K562 (cell line): ENCODE results near the gene TSHR. TPM values are rescaled to one million over a fixed set of nuclear protein-coding genes. Genes with fewer than 3 reads are reported as not detected.

ENCODE experiments used
- ATAC-seq: fragments of 200-7000 bp; cut with Tn5 transposase; 3 replicates; pipeline ENCODE4 v1.9.1; 2020; ENCODE audit warnings: moderate library complexity
- BruUV-seq: library from RNA; stranded (reverse); fragments of 400-500 nt; replicated peaks from 2 replicates; lab custom pipeline; 2021; lab: Mats Ljungman, UMichigan
- CTCF ChIA-PET: fragments of 300-600 bp; formaldehyde crosslinking; extraction: SDS; loops from one replicate; lab custom pipeline; 2021; ENCODE audit warnings: low intra/inter-chr PET ratio; lab: Yijun Ruan, JAX
- POLR2A ChIA-PET: fragments of 300-600, 350-650 bp; sonication (Branson Sonifier 250); formaldehyde crosslinking; extraction: SDS; loops from one replicate; lab custom pipeline; 2021; ENCODE audit warnings: antibody characterized with exemption, inconsistent platforms; lab: Yijun Ruan, JAX
- DNase-seq, 4 experiments: peaks; one replicate each; pipeline versions ENCODE4 v3.0.0 to v3.0.0-alpha.2; 2011 to 2018; ENCODE audit warnings: low spot score in 3 of 4, mixed read lengths in 3 of 4; ENCODE audit errors: extremely low read depth in 1 of 4
- FAIRE-seq: peaks from 2 replicates; lab custom pipeline; 2011; peaks lifted over from hg19 to GRCh38; lab: Jason Lieb, UNC
- H2AFZ ChIP-seq: 2 replicates; pipeline ENCODE4 v1.6.0; 2011; ENCODE audit warnings: low read depth, low read length, control low read depth, inconsistent platforms
- H3K27ac ChIP-seq: fragments of 200-600 bp; 3 replicates; pipeline ENCODE4 v1.8.0; 2011; ENCODE audit warnings: low read depth, mild to moderate bottlenecking, control low read depth, inconsistent platforms, low read length, moderate library complexity, mixed read lengths; ENCODE audit errors: extremely low read depth
- H3K27me3 ChIP-seq, 2 experiments: fragments of 300-600 bp in 1 of 2; 2 replicates in 1 of 2; 3 replicates in 1 of 2; pipeline versions ENCODE4 v1.6.0 to v1.8.0; 2011; ENCODE audit warnings: inconsistent platforms in 2 of 2, low read length in 2 of 2, mild to moderate bottlenecking in 1 of 2, mixed read lengths in 1 of 2, moderate library complexity in 1 of 2; ENCODE audit not compliant: control insufficient read depth in 2 of 2, insufficient read depth in 2 of 2
- H3K36me3 ChIP-seq: fragments of 300-600 bp; 3 replicates; pipeline ENCODE4 v1.8.0; 2011; ENCODE audit warnings: mild to moderate bottlenecking, low read length, inconsistent platforms; ENCODE audit not compliant: control insufficient read depth, insufficient read depth
- H3K4me1 ChIP-seq, 2 experiments: fragments of 200-600 bp in 1 of 2; replicated peaks in 1 of 2; 2 replicates in 1 of 2; 3 replicates in 1 of 2; pipeline versions ENCODE4 v1.5.1 to v1.8.0; 2011; ENCODE audit warnings: inconsistent platforms in 2 of 2, low read length in 2 of 2, mild to moderate bottlenecking in 1 of 2, mixed read lengths in 1 of 2, moderate library complexity in 1 of 2; ENCODE audit not compliant: control insufficient read depth in 2 of 2, insufficient read depth in 2 of 2
- H3K4me2 ChIP-seq: 2 replicates; pipeline ENCODE4 v1.6.1; 2011; ENCODE audit warnings: low read length, control low read depth, inconsistent platforms, mixed read lengths; ENCODE audit not compliant: insufficient read depth
- H3K4me3 ChIP-seq: fragments of 200-600 bp; sonication (generic), shearing (Covaris generic); 2 replicates; pipeline ENCODE4 v1.5.1; 2016; ENCODE audit warnings: control low read depth, inconsistent platforms
- H3K79me2 ChIP-seq: fragments of 200-600 bp; 3 replicates; pipeline ENCODE4 v1.8.0; 2011; ENCODE audit warnings: low read length, inconsistent platforms; ENCODE audit not compliant: control insufficient read depth, insufficient read depth
- H3K9ac ChIP-seq, 2 experiments: 2 replicates each; pipeline versions ENCODE4 v1.6.0 to v1.6.1; 2011; ENCODE audit warnings: low read depth in 2 of 2, low read length in 2 of 2, control low read depth in 1 of 2, inconsistent platforms in 1 of 2, mild to moderate bottlenecking in 1 of 2, mixed read lengths in 1 of 2; ENCODE audit not compliant: insufficient read depth in 1 of 2
- H3K9me1 ChIP-seq: one replicate; pipeline ENCODE4 v1.6.0; 2011; ENCODE audit warnings: inconsistent platforms, mild to moderate bottlenecking, low read length, moderate library complexity; ENCODE audit not compliant: control insufficient read depth, insufficient read depth
- H3K9me3 ChIP-seq: replicated peaks from 2 replicates; pipeline ENCODE4 v1.5.1; 2011; ENCODE audit warnings: low read depth, low read length, inconsistent platforms; ENCODE audit not compliant: control insufficient read depth, insufficient read depth
- H4K20me1 ChIP-seq: replicated peaks from 2 replicates; pipeline ENCODE4 v1.6.1; 2011; ENCODE audit warnings: low read length, inconsistent platforms, mixed read lengths; ENCODE audit not compliant: control insufficient read depth, insufficient read depth
- CBX1 ChIP-seq: sonication (generic); IDR thresholded peaks from 2 replicates; pipeline ENCODE4 v1.6.1; 2016; ENCODE audit warnings: antibody characterized with exemption, low read depth, mild to moderate bottlenecking
- CEBPG ChIP-seq, 3 experiments: fragments of 200-800 bp in 1 of 3; sonication (Bioruptor generic) in 1 of 3; sonication (generic) in 1 of 3; formaldehyde crosslinking in 1 of 3; IDR thresholded peaks in 2 of 3; conservative IDR thresholded peaks in 1 of 3; 2 replicates each; pipeline versions ENCODE4 v1.6.1 to v1.8.0; 2016 to 2022; ENCODE audit warnings: missing compliant biosample characterization in 2 of 3, missing genetic modification characterization in 2 of 3, mild to moderate bottlenecking in 1 of 3, missing genetic modification reagents in 1 of 3
- CTCF ChIP-seq, 3 experiments: IDR thresholded peaks in 2 of 3; conservative IDR thresholded peaks in 1 of 3; 2 replicates each; pipeline ENCODE4 v1.5.1; 2011 to 2012; ENCODE audit warnings: low read length in 3 of 3, mild to moderate bottlenecking in 3 of 3, control low read depth in 2 of 3, improper control_type of control experiment in 1 of 3, inconsistent platforms in 1 of 3, low read depth in 1 of 3, mixed read lengths in 1 of 3, moderate library complexity in 1 of 3; ENCODE audit not compliant: insufficient read depth in 2 of 3
- HMBOX1 ChIP-seq: sonication (generic); IDR thresholded peaks from 2 replicates; pipeline ENCODE4 v1.6.1; 2016
- LARP7 ChIP-seq: fragments of 450-650 bp; IDR thresholded peaks from 2 replicates; pipeline ENCODE4 v1.6.1; 2016
- MEF2A ChIP-seq: IDR thresholded peaks from 2 replicates; pipeline ENCODE4 v1.6.1; 2011; ENCODE audit warnings: low read depth, mild to moderate bottlenecking, low read length, moderate library complexity; ENCODE audit not compliant: control insufficient read depth
- ZNF124 ChIP-seq: sonication (generic); formaldehyde crosslinking; IDR thresholded peaks from 2 replicates; pipeline ENCODE4 v1.8.1; 2022; ENCODE audit warnings: missing genetic modification reagents
- ZNF445 ChIP-seq: fragments of 250-450 bp; sonication (Bioruptor Pico); IDR thresholded peaks from 2 replicates; pipeline ENCODE4 v1.4.0; 2020; ENCODE audit warnings: low read depth, mild to moderate bottlenecking, moderate library complexity
- ZNF583 ChIP-seq: fragments of 250-450 bp; sonication (Bioruptor Pico); IDR thresholded peaks from 2 replicates; pipeline ENCODE4 v1.4.0; 2020
- WGBS: fragments of 100-300 bp; shearing (Covaris generic); methylation state at CpG from one replicate; pipeline ENCODE4 v1.1.6; 2016; ENCODE audit warnings: low coverage, mixed read lengths; ENCODE audit not compliant: insufficient coverage; ENCODE audit errors: missing lambda C conversion rate; 5-methylcytosine and 5-hydroxymethylcytosine counted together
- in situ Hi-C: fragments of 300-500 bp; cut with MboI; formaldehyde crosslinking; loops from 4 replicates; pipeline ENCODE4 v1.15.0; 2018; ENCODE audit warnings: inconsistent platforms, mixed read lengths
- intact Hi-C: fragments of 100-400 bp; cut with micrococcal nuclease; formaldehyde crosslinking; loops from 2 replicates; pipeline ENCODE4 v1.14.2; 2022
- polyA plus RNA-seq, 8 experiments: library from polyadenylated mRNA; depleted of rRNA in 4 of 8; stranded (reverse) in 5 of 8; unstranded in 3 of 8; fragments of >200 nt; fragmentation: Nextera tagmentation in 2 of 8; fragmentation: Illumina TruSeq in 1 of 8; extraction: Ambion mirVana in 2 of 8; extraction: Trizol in 1 of 8; gene quantifications; 2 replicates each; pipeline versions ENCODE4 v1.2.1 to v1.2.3, GENCODE V29; 2011 to 2014; ENCODE audit warnings: inconsistent platforms in 1 of 8, missing spikeins in 1 of 8
- total RNA-seq, 7 experiments: library from RNA; depleted of rRNA in 6 of 7; stranded (reverse); fragments of >200 nt in 6 of 7; fragmentation: Illumina TruSeq in 2 of 7; extraction: Trizol in 2 of 7; gene quantifications; 2 replicates each; pipeline versions ENCODE4 v1.2.1 to v1.2.3, GENCODE V29; 2011 to 2021; ENCODE audit warnings: low replicate concordance in 1 of 7
- TF ChIP-seq, protein P1 (sequence below): fragments of 450-650 bp; formaldehyde crosslinking; IDR thresholded peaks from 2 replicates; pipeline ENCODE4 v1.4.0; 2020; ENCODE audit warnings: mild to moderate bottlenecking, moderate library complexity

The TSHR gene
- total and polyA plus RNA-seq, 9 of the 15 experiments (the other 6 are each of a cell fraction or from before 2014, with no cell fraction given), result 0.01 to 0.10 TPM; not detected in 7

- no peak for TF ChIP-seq LARP7
- no peak for TF ChIP-seq CBX1
- no peak for TF ChIP-seq ZNF445 (CRISPR knock-in tag)
- TF ChIP-seq MEF2A, result no peak
- TF ChIP-seq ZNF583 (CRISPR knock-in tag), result no peak
These were observed 37.2 kb downstream of the TSHR start (continued) for GRCh38 chr14:80992580-80992979.

DNA sequence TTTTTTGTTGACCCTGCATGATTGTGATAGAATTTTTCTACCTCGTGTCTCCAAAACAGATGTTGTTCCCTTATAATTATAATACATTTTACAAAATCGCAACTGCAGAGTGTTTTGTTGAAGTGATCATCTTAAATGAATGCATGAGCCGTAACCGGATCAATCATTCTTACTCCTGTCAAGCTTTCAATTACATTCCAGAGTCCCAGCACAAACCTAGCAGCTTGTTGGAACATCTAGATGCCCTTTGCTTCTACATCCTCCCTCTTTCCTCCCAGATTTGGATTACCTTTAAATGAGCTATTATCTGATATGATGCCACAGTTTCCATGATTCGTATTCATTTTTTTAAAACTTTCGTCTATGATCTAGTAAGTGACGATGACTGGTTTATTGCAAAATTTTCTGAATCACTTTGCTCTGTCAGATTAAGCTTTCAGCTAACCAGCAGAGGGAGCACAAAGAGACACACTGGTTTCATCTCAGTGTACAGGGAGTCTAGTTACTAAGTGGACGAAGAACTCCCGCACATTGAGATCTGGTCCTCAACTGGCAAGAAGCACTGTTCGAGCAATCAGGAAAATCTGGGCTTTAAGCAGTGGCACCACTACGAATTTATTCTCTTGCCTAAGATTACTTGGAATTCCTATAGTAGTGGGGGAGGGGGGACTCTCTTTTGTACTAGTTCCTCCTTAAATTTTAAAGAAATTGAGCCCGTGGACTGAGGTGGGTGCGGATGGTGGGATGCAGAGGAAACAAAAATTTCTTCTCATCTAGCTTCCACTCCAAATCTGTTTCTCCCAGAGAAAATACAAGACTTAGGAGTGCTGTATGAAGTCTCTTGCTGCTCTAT lies 40.9 kb downstream of the TSHR start:
- Histone ChIP-seq H3K4me2 (peak overlapping the region; percentile 35; the same call in 1 of the 2 replicates), H3K4me3 (no peak overlapping the region), H3K27me3 (no peaks in the 10 kb centered on the region), H2AFZ (peak overlapping the region; percentile 62), H3K27ac (no peak overlapping the region), H3K9me1 (no peaks in the 10 kb centered on the region), H3K36me3 (no peaks in the 10 kb centered on the region), H3K9me3 (no peaks in the 10 kb centered on the region), H3K9ac (no peak overlapping the region), H3K79me2 (no peaks in the 10 kb centered on the region), H3K4me1 (no peaks in the 10 kb centered on the region; a peak in 1 of 5 replicates), H4K20me1 (no peaks in the 10 kb centered on the region)
- peak; percentile 15 to 68 (median 42) for DNase-seq
- ChIA-PET CTCF (interaction anchor here (0.6 to 1.9 kb wide), 6 partner anchors 40 to 1137 kb away, joined by 3 to 7 read pairs (median 4); no protein-coding TSS in a partner anchor), POLR2A (interaction anchor here (0.6 to 1.4 kb wide), 4 partner anchors 13 to 142 kb away, joined by 3 to 4 read pairs (median 3); no protein-coding TSS in a partner anchor)
- ATAC-seq, result peak; percentile 97
- FAIRE-seq, result peak; percentile 82
- BruUV-seq, result no TSS peak
- 7% methylated on average over 13 of the region's 13 CpGs for WGBS
- in situ Hi-C loops, result loop anchor here (5.0 to 25.0 kb wide), 2 partner anchors 161 to 466 kb away; no protein-coding TSS in a partner anchor
- intact Hi-C loops, result loop anchor here (1.0 to 2.0 kb wide), 3 partner anchors 66 to 469 kb away; no protein-coding TSS in a partner anchor
- no peak for TF ChIP-seq CEBPG (CRISPR knock-in tag; IDR thresholded peaks at IDR 0.05)
- peak in 1 of 2 experiments; percentile 45; a peak in 1 of 4 replicates for TF ChIP-seq CEBPG (tag; conservative IDR thresholded peaks at IDR 0.05 in 1 of 2, IDR thresholded peaks at IDR 0.05 in 1 of 2)
- TF ChIP-seq CTCF (IDR thresholded peaks at IDR 0.05 in 2 of 3, conservative IDR thresholded peaks at IDR 0.05 in 1 of 3; ENCODE audit: insufficient read depth in 2 of 3, low read depth in 1 of 3, low read length in 3 of 3), result peak; percentile 56 to 66 (median 58)
- TF ChIP-seq ZNF124 (CRISPR knock-in tag), result no peak
- TF ChIP-seq HMBOX1, result peak; percentile 71
- TF ChIP-seq, protein P1, sequence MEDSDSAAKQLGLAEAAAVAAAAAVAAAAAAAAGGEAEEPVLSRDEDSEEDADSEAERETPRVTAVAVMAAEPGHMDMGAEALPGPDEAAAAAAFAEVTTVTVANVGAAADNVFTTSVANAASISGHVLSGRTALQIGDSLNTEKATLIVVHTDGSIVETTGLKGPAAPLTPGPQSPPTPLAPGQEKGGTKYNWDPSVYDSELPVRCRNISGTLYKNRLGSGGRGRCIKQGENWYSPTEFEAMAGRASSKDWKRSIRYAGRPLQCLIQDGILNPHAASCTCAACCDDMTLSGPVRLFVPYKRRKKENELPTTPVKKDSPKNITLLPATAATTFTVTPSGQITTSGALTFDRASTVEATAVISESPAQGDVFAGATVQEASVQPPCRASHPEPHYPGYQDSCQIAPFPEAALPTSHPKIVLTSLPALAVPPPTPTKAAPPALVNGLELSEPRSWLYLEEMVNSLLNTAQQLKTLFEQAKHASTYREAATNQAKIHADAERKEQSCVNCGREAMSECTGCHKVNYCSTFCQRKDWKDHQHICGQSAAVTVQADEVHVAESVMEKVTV (CRISPR knock-in tag), result peak; percentile 51; the same call in 1 of the 2 replicates
